HG03025 (cell line): ENCODE data around the gene GRIK3.

Experiments used
- ATAC-seq: cut with Tn5 transposase; IDR thresholded peaks from one replicate; pipeline ENCODE4 v1.9.1; 2021; ENCODE audit warnings: mild to moderate bottlenecking, moderate library complexity; ENCODE audit not compliant: unreplicated experiment, low FRiP score

GRIK3 gene

GRCh38 chr1:36803868-36804570 is 230.3 kb downstream of the GRIK3 start:
- ATAC-seq = no peak

DNA sequence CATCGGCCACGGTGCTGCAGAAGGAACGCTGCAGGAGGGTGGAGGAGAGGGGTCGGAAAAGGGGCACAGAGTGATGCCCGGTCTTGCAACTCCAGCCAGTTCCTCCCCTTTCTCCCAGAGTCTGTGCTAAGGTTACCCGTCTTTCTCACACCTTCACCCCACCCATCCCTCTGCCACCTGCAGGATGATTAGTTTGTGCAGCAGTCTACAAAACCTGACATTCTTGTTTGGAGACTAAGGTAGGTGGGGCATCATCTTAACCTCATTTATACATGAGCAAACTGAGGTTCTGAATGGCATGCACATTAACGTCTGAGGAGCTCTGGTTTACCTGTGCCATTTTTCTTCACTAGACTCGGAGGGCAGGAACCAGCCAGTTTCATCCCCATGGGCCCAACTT is 232.3 kb downstream of the GRIK3 start:
- no peak for ATAC-seq

GRCh38 chr1:36797761-36798160 is 236.6 kb downstream of the GRIK3 start:
- no peak for ATAC-seq

- no peak for ATAC-seq
Observed at GRCh38 chr1:36796733-36797132, 237.6 kb downstream of the GRIK3 start.

DNA sequence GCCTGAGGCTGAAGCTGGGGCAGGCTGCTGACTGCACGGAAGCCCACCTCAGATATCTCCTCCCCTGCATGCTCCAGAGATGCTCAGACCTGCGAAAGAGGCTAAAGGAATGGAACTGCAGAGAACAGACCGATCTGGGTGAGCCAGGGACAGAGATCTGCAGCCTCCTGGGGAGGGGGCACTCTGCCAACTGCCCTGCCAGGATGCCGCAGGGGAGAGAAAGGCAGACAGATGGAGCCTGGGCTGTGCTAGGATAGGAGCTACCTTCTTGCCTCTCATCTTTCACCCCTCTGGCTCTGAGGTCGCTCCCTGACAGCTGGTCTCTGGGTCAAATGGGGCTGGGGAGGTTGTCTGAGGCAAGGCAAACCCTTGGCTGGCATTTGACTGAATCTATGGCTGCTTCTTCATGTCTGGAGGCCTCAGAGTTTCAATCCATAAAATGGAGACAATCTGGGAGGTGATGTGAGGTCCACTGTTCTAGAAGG is 238.2 kb downstream of the GRIK3 start:
- ATAC-seq = no peak

- no peak for ATAC-seq
Observed at GRCh38 chr1:36794460-36794859, 239.9 kb downstream of the GRIK3 start.

GRCh38 chr1:36793452-36793851 is 240.9 kb downstream of the GRIK3 start:
- ATAC-seq = no peak

DNA sequence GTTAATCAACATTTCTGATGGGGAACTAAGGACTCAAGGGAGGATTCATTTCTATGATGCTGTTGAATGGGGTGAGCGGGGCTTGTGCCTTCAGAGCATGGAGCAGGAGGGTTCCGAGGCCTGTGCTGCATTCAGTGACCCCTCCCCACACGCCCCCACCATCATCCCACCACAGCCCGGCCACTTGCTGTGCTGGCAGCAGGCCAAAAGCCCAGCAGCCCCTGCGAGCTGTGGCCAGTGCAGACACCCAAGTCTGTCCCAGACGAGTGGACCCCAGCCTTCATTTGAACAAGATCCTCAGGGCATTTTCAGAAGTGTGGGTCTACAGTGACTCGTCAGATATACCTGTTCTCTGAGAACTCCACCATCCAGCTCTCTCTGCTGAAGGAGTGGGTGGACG is 242.0 kb downstream of the GRIK3 start:
- no peak for ATAC-seq

GRCh38 chr1:36790191-36790590 is 244.1 kb downstream of the GRIK3 start:
- ATAC-seq = no peak

GRCh38 chr1:36789535-36789934 is 244.8 kb downstream of the GRIK3 start:
- ATAC-seq = no peak

- ATAC-seq = no peak
Observed at GRCh38 chr1:36787312-36787913, 246.9 kb downstream of the GRIK3 start.

GRCh38 chr1:36786425-36786824 is 247.9 kb downstream of the GRIK3 start:
- no peak for ATAC-seq

DNA sequence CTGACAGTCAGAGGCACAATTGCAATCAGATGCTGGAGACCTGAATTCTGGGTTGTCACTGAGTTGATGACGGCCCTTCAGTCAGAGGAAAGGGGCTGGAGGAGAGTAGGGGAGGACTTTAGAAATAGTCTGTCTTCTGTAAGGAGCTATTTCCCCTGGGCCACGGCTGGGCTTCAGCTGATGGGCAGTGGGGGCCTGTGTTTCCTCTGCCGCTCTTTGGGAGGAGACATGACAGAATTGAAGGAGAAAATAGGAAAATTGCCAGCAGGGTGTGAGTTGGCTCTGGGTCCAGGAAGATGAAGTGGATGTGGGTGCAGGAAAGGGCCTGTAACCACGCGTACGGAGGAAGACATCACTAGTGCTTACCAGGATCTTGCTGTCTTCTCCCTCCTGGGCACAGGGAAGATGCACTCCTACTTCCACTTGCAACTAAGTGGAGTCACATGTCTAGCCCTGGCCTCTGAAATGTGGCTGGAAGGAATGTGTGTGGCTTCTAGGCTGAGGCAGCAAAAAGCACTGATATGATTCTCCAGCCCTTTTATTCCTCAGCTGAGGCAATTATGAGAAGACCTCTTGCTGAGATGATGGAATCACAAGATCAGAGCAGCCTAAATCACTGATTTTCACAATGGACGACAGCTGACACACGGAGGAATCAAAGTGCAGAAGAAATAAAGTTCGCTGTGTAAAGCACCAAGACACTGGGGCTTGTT is 250.0 kb downstream of the GRIK3 start:
- ATAC-seq = no peak

DNA sequence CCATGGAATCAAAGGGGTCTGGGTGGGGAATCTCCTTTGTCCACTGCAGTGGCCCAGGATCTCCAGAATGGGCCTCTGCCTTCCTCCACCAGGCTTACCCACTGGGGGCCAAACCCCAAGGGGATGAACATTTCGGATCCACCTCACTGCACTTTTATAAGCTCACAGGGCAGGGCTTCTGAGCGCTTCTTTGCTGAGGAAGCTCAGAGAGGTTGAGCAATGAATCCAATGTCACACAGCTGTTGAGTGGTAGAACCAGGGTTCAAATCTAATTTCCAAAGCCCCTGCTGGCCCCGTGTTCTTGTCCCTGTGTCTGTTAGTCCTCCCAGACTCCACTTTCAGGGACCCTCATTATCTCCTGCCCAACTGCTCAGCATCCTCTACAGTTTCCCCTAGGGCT is 250.8 kb downstream of the GRIK3 start:
- ATAC-seq = no peak

DNA sequence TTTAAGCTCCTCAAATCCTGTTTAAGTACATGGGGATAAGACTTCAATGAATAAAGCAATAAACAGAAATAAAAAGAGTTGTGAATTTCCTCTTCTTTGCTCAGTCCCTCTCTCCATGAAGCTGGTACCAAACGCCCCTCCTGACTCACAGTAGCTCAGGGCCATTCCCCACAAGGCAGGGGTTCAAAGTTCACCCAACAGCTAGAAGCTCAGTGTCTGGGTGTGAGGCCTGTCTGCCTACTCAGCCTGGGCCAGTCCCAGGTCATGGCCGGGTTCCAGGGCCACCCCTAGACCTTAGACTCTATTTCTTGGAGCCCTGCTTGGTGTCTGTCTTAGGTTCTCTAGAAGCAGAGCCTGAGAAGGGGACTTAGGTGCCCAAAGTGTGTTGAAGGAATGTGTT is 251.5 kb downstream of the GRIK3 start:
- no peak for ATAC-seq

GRCh38 chr1:36782085-36782484 is 252.2 kb downstream of the GRIK3 start:
- no peak for ATAC-seq

DNA sequence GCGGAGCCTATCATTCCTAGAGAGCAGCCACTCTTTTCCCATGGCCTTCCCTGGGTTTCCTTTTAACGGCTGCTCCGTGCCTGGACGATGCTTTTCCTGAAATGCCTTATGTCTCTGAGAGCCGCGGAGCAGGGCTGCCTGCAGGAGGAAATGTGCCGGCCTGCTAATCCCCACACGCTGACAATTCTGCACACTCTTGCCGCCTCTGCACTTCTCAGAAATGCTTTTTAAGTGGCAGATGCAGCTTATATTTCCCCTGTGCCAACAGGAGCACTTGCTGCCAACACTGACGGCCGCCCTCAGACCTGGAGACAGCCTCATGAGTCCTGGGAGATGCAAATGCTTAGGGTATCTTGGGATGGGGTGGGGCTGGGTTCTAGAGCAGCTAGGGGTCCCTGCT is 253.2 kb downstream of the GRIK3 start:
- ATAC-seq = no peak

- no peak for ATAC-seq
Observed at GRCh38 chr1:36778740-36779139, 255.6 kb downstream of the GRIK3 start.

GRCh38 chr1:36776948-36777831 is 257.1 kb downstream of the GRIK3 start:
- ATAC-seq = no peak

DNA sequence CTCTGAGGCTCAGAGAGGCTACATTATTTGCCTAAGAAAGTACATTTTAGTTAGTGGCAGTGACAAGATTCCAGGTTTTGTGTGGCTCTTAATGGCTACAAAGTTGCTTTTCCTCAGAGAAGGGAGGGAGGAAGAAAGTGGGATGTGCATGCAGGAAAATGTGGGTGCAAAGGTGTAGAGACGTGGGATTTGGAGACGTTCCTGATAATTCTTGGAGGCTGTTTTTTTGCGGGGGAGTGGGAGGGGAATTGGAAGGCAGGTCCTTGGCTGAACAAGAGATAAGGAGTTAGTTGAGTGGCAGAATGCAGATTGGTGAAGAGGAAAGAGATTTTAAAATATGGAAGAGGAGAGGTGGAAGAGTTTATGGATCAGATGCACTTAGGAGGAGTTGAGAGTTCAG is 258.1 kb downstream of the GRIK3 start:
- ATAC-seq = no peak

DNA sequence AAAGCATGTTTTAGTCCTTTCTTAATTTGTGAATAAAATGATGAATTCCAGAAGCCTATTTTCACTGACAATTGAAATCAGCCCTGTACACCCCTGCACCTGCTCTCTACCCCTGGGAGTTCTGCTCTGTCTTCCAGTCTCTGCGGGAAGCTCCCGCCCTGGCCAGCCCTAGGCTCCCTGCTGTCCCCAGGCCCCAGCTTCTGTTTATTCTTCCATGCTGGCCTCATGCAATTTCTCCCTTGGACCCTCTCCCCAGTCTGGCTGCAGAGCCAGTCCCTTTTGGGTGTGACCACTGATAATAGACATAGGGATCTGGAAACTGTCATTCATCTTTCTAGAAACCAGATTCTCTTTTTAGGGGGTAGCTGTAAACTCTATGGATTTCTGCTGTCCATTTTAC is 258.6 kb downstream of the GRIK3 start:
- ATAC-seq = no peak
